Fibroblast of skin of right biceps (primary cell): ENCODE results near the gene ZNF223.

ENCODE experiments used
- DNase-seq: peaks from one replicate; pipeline ENCODE4 v3.0.0-alpha.2; 2013

The ZNF223 gene

DNA sequence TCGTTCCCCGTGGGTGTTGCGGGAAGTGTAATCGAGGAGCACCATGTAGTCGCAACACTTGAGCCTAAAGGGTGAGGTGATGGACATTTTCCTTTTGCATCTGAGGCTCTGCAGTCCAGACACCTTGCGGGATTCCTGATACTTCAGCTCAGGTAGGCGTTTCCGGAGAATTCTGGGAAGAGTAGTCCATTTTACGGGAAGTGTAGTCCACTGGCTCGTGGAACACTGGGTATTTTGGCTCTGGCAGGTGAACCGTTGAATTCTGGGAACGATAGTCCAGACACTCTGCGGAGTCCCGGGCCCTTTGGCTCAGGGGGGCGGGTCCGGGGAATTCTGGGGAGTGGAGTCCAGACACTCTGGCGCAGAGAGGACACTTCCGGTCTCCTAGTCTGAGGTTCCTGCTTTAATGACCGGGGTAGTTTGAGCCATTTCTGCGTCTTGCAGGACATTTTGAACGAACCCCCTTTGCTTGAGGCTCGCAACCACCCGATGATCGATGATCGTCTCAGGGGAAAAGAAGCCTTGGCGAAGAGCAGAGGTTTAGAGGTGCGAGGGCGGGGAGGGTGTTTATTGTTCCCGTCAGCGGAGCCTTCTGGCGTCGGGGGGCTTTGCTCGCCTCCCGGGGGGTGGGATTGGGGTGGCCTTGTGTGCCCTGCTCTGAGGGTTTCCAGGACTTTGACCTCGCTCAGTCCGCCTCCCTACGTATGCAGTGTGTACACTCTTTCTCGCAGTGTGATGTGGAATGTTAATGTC lies at the start of gene ZNF223:
ZNF223 (plus strand) TSS at position 387 of the 753 bp plus-strand sequence. CDS start 3,141 bp downstream, outside the sequence.
- DNase-seq: peak; percentile 95

GRCh38 chr19:44002212-44002565 lies 49.6 kb upstream of the ZNF223 start:
- DNase-seq: no peak

GRCh38 chr19:44002566-44003460 lies 49.0 kb upstream of the ZNF223 start, which contains the start of gene ZNF230:
TSS of gene ZNF230 (plus strand) at chr19:44002957. CDS start at chr19:44007079, 4,122 bp downstream.
- DNase-seq: peak; percentile 96

- peak; percentile 1 for DNase-seq
Measured at GRCh38 chr19:44003461-44004009, 48.3 kb upstream of the ZNF223 start.

DNA sequence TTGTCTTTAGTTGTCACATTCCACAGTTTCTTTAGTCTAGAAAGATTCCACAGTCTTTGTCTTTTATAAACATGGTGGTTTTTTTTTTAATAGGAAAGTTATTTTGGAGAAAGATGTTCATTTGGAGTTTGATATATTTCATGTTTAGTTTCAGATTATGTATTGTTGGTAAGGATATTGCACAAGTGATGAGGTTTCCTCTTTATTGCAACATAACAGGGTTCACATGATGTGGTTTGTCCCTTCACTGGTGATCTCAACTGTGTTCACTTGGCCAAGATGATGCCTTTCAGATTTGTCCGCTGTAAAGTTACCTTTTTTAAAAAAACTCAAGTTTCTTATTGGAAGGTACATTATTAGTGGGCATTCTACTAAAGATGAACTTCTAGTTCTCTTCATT lies 45.9 kb upstream of the ZNF223 start:
- no peak for DNase-seq

DNA sequence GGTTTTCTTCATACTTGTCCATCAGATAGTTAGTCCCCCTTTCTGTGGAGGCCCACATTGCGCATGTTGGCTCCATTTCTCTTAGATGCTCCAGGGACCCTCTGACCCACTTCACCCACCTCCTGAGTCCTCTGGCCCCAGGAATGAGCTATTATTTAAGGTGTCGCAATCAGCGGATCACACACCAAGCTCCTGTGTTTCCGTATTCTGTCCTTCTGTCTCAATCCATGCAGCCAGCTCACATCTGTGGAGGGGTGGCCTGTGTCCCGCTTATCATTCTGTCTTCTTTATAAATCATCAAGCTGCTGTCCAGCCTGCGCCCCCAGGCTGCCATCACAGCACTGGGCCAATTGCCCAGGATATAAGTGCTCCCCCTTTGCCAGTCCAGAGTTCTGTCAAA lies 44.4 kb upstream of the ZNF223 start:
- no peak for DNase-seq

DNA sequence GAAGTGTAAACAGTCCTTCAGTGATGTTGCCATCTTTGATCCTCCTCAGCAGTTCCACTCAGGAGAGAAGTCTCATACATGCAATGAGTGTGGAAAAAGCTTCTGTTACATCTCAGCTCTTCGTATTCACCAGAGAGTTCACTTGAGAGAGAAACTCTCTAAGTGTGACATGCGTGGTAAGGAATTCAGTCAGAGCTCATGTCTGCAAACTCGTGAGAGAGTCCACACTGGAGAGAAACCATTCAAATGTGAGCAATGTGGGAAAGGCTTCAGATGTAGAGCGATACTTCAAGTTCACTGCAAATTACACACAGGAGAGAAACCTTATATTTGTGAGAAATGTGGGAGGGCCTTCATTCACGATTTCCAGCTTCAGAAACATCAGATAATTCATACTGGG lies 41.4 kb upstream of the ZNF223 start:
- no peak for DNase-seq

DNA sequence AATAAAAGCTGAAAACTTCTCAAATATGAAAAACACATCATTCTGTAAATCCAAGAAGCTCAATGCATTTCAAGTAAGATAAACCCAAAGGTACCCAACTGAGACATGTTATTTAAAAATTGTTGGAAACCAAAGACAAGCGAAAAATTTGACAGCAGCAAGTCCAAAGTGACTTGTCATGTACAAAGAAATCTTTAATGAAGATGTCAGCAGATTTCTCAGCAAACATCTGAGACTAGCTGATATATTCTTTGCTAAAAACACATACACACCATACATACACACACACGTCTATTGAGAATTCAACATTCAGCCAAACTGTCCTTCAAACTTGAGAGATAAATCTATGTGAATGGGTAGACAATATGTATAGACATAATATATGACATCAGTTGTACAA lies 32.3 kb upstream of the ZNF223 start:
- no peak for DNase-seq

GRCh38 chr19:44021221-44021620 lies 30.6 kb upstream of the ZNF223 start:
- no peak for DNase-seq

DNA sequence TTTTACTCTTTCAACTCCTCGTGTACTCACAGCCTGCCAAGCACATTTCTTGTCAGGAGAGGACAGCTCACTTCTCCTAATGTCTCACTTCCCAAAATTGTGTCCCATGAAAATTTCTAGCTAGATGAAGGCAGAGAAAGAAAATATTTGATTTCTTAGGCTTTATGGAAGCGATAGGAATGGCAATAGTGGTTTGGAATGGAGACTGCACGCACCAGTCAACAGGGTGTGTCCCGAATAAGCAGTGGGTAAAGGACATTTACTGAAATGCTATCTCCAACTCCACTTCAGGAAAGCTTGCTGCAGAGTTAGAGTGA lies 27.0 kb upstream of the ZNF223 start:
- DNase-seq: no peak

GRCh38 chr19:44025217-44025936 lies 26.5 kb upstream of the ZNF223 start, which contains the start of gene ZNF222:
TSS of gene ZNF222 (plus strand) at chr19:44025379. CDS start at chr19:44025437, 58 bp downstream.
- DNase-seq: peak; percentile 93

DNA sequence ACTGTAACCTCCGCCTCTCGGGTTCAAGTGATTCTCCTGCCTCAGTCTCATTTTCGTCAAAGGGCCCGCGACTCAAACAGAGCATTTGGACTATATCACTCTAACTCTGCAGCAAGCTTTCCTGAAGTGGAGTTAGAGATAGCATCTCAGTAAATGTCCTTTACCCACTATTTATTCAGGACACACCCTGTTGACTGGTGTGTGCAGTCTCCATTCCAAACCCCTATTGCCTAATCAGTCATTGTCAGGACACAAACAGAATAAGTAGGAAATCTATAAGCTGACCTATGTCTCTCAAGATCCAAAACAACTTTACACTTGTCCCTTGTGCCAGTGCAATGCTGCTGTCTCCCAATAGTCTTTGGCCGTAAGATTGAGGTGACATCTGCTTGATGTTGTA lies 25.2 kb upstream of the ZNF223 start:
- DNase-seq: no peak

GRCh38 chr19:44032001-44032610 lies 19.7 kb upstream of the ZNF223 start:
- DNase-seq: no peak

DNA sequence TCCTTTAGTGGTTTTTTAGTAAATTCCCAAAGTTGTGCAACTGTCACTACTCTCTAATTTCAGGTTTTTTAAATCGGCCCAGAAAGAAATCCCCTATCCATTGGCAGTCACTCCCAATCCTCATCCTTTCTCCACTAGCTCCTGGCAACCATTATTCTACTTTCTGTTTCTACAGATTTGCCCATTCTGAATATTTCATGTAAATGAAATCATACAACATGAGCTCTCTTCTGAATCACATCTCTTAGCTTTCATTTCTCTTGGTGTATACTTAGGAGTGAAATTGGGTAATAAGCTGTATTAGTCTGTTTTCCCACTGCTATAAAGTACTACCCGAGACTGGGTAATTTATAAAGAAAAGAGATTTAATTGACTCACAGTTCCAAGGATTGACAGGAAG lies 9.7 kb upstream of the ZNF223 start:
- DNase-seq: no peak

DNA sequence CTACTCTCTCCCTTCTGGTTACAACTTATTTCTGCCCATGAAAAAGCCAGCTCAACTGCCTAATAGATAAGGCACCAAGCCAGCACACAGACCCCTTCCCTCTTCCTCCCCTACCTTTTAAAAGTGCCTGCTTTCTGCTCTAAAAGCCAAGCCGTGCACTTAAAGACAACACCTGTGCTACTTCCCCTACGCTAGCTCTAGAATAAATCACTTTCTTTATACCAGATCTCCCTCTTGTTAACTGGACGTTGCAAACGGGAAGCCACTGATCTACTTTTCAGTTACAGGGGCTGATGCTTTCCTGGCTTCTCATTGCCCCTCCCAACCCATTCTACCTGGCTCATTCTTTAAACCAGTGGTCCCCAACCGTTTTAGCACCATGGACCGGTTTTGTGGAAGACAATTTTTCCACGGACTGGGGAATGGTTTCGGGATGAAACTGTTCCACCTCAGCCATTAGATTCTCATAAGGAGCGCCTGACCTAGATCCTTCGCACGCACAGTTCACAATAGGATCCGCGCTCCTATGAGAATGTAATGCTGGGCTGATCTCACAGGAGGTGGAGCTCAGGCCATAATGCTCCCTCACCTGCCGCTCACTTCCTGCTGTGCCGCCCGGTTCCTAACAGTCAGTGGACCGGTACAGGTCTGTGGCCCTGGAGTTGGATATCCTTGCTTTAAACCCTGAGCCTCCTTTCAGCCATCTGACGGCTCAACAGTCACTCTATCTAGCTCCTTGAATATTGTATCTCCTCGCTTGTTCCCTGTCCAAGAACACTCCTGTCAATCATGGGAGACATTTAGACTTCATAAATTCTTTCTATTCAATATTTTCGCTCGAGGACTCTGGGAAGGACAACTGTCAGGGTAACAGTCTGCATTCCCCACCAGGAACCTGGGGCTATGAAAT lies 841 bp upstream of the ZNF223 start:
- DNase-seq: no peak

- DNase-seq: no peak
Measured at GRCh38 chr19:44055870-44056269, 4.0 kb downstream of the ZNF223 start.

- no peak for DNase-seq
Measured at GRCh38 chr19:44059229-44059628, 7.4 kb downstream of the ZNF223 start.

DNA sequence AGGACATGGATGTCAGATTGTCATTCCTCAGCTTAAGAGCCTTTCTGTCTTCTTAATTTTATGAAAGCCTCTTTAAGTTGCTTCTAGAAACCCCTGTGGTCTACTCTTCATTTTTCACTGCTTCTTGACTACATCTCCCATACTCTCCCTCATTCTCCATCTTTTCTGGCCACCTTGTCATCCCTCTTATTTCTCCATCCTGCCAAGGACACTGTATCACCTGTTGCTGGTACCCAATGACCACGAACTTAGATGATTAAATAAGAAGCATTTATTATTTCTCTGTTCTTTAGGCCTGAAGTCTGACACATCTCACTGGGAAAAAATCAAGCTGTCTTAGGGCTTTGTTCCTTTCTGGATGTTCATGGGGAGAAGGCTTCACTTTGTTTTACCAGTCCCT lies 9.2 kb downstream of the ZNF223 start:
- DNase-seq: no peak

DNA sequence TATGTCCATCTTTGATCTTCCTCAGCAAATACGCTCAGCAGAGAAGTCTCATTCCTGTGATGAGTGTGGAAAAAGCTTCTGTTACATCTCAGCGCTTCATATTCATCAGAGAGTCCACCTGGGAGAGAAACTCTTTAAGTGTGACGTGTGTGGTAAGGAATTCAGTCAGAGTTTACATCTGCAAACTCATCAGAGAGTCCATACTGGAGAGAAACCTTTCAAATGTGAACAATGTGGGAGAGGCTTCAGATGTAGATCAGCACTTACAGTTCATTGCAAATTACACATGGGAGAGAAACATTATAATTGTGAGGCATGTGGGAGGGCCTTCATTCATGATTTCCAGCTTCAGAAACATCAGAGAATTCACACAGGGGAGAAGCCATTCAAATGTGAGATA lies 14.5 kb downstream of the ZNF223 start:
- DNase-seq: no peak

- no peak for DNase-seq
Measured at GRCh38 chr19:44069415-44069814, 17.6 kb downstream of the ZNF223 start.

GRCh38 chr19:44071824-44072542 lies 20.1 kb downstream of the ZNF223 start, which contains the start of gene ZNF284:
TSS of gene ZNF284 (plus strand) at chr19:44072159. CDS start at chr19:44076390, 4,231 bp downstream.
- peak; percentile 94 for DNase-seq
